ENCODE data around the gene TAF11L13.

The TAF11L13 gene

DNA sequence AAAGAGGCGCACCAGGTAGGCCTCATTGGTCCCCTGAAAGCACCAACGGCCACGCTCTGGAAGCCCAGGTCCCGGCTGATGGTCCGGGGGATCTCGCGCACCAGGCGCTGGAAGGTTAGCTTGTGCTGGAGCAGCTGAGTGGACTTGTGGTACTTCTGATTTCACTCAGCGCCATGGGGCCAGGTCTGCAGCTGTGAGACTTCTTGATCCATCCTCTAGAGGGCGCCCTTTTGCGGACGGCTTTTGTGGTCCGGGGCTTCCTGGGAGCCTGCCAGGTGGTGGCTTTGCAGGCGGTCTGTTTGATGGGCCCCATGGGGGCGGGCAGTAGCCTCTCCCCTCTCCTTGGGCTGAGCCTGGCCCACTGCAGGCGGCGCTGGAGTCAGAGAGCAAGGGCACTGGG lies 11.3 kb upstream of the TAF11L13 start:
- TF ChIP-seq SIN3A (IDR thresholded peaks at IDR 0.05; ENCODE audit: borderline replicate concordance, insufficient read depth, low read length) (no peak), TAF1 (IDR thresholded peaks at IDR 0.05; ENCODE audit: borderline replicate concordance, insufficient read depth, low read length) (no peak), FOXP2 (optimal IDR thresholded peaks at IDR 0.05; ENCODE audit: borderline replicate concordance, extremely low read depth, extremely low read length, insufficient read depth) (no peak), POLR2AphosphoS5 (IDR thresholded peaks at IDR 0.05; ENCODE audit: low read depth, low read length) (no peak)
- TF ChIP-seq, protein P1, sequence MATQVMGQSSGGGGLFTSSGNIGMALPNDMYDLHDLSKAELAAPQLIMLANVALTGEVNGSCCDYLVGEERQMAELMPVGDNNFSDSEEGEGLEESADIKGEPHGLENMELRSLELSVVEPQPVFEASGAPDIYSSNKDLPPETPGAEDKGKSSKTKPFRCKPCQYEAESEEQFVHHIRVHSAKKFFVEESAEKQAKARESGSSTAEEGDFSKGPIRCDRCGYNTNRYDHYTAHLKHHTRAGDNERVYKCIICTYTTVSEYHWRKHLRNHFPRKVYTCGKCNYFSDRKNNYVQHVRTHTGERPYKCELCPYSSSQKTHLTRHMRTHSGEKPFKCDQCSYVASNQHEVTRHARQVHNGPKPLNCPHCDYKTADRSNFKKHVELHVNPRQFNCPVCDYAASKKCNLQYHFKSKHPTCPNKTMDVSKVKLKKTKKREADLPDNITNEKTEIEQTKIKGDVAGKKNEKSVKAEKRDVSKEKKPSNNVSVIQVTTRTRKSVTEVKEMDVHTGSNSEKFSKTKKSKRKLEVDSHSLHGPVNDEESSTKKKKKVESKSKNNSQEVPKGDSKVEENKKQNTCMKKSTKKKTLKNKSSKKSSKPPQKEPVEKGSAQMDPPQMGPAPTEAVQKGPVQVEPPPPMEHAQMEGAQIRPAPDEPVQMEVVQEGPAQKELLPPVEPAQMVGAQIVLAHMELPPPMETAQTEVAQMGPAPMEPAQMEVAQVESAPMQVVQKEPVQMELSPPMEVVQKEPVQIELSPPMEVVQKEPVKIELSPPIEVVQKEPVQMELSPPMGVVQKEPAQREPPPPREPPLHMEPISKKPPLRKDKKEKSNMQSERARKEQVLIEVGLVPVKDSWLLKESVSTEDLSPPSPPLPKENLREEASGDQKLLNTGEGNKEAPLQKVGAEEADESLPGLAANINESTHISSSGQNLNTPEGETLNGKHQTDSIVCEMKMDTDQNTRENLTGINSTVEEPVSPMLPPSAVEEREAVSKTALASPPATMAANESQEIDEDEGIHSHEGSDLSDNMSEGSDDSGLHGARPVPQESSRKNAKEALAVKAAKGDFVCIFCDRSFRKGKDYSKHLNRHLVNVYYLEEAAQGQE (IDR thresholded peaks at IDR 0.05; ENCODE audit: insufficient read depth in 1 of 2, low read depth in 2 of 2, low read length in 2 of 2): no peak

DNA sequence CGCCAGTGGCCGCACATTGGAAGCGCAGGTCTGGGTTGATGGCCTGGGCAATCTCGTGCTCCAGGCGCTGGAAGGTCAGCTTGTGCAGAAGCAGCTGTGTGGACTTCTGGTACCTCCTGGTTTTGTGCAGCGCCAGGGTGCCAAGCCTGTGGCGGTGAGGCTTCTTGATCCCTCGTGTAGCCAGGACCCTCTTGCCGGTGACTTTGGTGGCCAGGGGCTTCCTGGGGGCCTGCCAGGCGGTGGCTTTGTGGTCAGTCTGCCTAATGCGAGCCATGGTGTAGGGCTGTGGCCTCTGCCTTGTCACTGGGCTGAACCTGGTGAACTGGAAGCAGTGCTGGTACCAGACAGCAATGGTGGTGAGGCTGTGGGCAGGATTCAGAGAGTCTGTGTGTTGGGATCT lies 6.2 kb upstream of the TAF11L13 start:
- TF ChIP-seq, protein P1 (IDR thresholded peaks at IDR 0.05; ENCODE audit: insufficient read depth in 1 of 2, low read depth in 2 of 2, low read length in 2 of 2): no peak
- TF ChIP-seq TAF1 (IDR thresholded peaks at IDR 0.05; ENCODE audit: borderline replicate concordance, insufficient read depth, low read length) (no peak), SIN3A (IDR thresholded peaks at IDR 0.05; ENCODE audit: borderline replicate concordance, insufficient read depth, low read length) (no peak), FOXP2 (optimal IDR thresholded peaks at IDR 0.05; ENCODE audit: borderline replicate concordance, extremely low read depth, extremely low read length, insufficient read depth) (no peak), POLR2AphosphoS5 (IDR thresholded peaks at IDR 0.05; ENCODE audit: low read depth, low read length) (no peak)

DNA sequence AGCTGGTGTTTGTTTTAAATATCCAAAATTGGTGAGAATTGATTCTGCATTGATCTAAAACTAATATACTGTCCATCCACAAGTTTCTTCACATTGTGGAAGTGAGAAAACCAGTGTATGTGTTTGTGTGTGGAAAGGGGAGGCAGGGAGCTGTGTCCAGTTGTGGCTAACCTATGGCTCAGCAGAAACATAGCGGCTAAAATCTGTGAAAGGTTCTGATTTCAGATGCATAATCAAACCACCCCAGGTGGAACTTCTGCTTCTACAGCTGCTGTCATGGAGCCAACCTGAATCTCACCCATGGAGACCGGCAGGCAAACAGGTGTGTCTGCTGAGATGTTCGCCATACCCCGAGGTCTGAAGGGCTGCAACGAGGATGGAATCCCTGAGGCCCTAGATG lies 2.3 kb downstream of the TAF11L13 start, which contains the start of gene TAF11L14:
TAF11L14 (plus strand) TSS at position 301 of the 400 bp plus-strand sequence.
- TF ChIP-seq, protein P1 (IDR thresholded peaks at IDR 0.05; ENCODE audit: insufficient read depth in 1 of 2, low read depth in 2 of 2, low read length in 2 of 2): no peak
- TF ChIP-seq SIN3A (IDR thresholded peaks at IDR 0.05; ENCODE audit: borderline replicate concordance, insufficient read depth, low read length): no peak
- TF ChIP-seq FOXP2 (optimal IDR thresholded peaks at IDR 0.05; ENCODE audit: borderline replicate concordance, extremely low read depth, extremely low read length, insufficient read depth): no peak
- no peak for TF ChIP-seq POLR2AphosphoS5 (IDR thresholded peaks at IDR 0.05; ENCODE audit: low read depth, low read length)
- TF ChIP-seq TAF1 (IDR thresholded peaks at IDR 0.05; ENCODE audit: borderline replicate concordance, insufficient read depth, low read length): no peak

DNA sequence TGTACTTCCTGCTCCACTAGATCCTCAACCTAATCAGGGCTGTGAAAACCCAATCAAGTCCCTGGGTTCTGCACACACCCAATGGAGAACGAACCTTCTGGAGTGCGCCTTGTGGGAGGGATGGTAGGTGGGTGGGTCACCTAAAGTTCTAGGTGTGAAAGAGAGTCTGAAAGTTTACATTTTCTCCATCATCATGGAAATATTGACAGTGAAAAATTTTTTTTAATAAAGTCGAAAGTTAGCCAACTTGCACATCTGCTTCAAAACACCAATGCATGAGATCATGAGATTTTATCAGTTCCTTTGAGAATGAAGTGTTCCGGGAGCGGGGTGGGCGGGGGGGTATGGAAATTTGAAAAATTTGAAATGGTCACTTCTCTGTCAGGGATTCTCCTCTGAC lies 24.0 kb downstream of the TAF11L13 start:
- TF ChIP-seq FOXP2 (optimal IDR thresholded peaks at IDR 0.05; ENCODE audit: borderline replicate concordance, extremely low read depth, extremely low read length, insufficient read depth) (no peak), TAF1 (IDR thresholded peaks at IDR 0.05; ENCODE audit: borderline replicate concordance, insufficient read depth, low read length) (no peak), SIN3A (IDR thresholded peaks at IDR 0.05; ENCODE audit: borderline replicate concordance, insufficient read depth, low read length) (no peak), POLR2AphosphoS5 (IDR thresholded peaks at IDR 0.05; ENCODE audit: low read depth, low read length) (no peak)
- TF ChIP-seq, protein P1 (IDR thresholded peaks at IDR 0.05; ENCODE audit: insufficient read depth in 1 of 2, low read depth in 2 of 2, low read length in 2 of 2): no peak

DNA sequence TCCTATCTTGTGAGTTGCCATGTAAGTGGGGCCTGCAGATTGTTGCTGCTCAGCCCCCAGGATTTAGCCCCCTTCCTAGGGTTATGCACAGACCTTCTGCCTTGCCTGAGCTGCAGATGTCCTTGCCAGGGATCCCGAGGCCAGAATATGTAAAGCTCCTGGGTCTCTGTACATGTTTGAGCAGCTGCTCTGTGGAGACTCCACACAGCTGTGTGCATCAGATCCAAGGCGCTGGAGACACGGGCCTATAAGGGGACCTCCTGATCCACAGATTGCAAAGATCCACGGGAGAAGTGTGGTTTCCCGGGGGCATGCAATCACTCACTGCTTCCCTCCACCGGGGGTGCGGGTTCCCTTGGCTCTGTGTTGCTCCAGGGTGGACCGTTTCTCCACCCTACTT lies 31.3 kb downstream of the TAF11L13 start:
- no peak for TF ChIP-seq TAF1 (IDR thresholded peaks at IDR 0.05; ENCODE audit: borderline replicate concordance, insufficient read depth, low read length)
- TF ChIP-seq, protein P1 (IDR thresholded peaks at IDR 0.05; ENCODE audit: insufficient read depth in 1 of 2, low read depth in 2 of 2, low read length in 2 of 2): no peak
- TF ChIP-seq FOXP2 (optimal IDR thresholded peaks at IDR 0.05; ENCODE audit: borderline replicate concordance, extremely low read depth, extremely low read length, insufficient read depth): no peak
- TF ChIP-seq SIN3A (IDR thresholded peaks at IDR 0.05; ENCODE audit: borderline replicate concordance, insufficient read depth, low read length): no peak
- no peak for TF ChIP-seq POLR2AphosphoS5 (IDR thresholded peaks at IDR 0.05; ENCODE audit: low read depth, low read length)

Data from PFSK-1 (cell line).